ENCODE measurements around the gene FNDC1.

FNDC1 gene

DNA sequence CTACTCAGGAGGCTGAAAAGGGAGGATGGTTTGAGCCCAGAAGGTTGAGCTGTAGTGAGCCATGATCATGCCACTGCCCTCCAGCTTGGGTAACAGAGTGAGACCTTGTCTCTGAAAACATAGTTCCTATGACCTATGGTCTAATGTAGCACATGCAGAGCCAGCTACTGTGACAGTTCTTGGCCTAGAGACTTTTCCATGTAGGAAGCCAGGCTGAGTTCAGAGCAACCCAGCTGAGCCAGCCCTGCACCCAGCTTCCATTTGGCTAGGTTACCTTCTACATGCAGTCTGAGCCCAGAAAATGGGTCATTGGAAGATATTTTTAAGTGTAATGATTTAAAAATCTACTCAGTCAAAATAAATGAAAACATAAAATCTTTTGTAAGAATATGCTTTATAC lies 92.8 kb downstream of the FNDC1 start:
- no peak overlapping the region for H3K9ac ChIP-seq (ENCODE audit: low read length)
- no peak overlapping the region for H2AFZ ChIP-seq (ENCODE audit: low read depth, low read length)
- no peak for TF ChIP-seq EZH2phosphoT487 (IDR thresholded peaks at IDR 0.05; ENCODE audit: low read depth)
- TF ChIP-seq, protein P1, sequence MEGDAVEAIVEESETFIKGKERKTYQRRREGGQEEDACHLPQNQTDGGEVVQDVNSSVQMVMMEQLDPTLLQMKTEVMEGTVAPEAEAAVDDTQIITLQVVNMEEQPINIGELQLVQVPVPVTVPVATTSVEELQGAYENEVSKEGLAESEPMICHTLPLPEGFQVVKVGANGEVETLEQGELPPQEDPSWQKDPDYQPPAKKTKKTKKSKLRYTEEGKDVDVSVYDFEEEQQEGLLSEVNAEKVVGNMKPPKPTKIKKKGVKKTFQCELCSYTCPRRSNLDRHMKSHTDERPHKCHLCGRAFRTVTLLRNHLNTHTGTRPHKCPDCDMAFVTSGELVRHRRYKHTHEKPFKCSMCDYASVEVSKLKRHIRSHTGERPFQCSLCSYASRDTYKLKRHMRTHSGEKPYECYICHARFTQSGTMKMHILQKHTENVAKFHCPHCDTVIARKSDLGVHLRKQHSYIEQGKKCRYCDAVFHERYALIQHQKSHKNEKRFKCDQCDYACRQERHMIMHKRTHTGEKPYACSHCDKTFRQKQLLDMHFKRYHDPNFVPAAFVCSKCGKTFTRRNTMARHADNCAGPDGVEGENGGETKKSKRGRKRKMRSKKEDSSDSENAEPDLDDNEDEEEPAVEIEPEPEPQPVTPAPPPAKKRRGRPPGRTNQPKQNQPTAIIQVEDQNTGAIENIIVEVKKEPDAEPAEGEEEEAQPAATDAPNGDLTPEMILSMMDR (IDR thresholded peaks at IDR 0.05; ENCODE audit: low read depth, low read length), result no peak
- H3K9me3 ChIP-seq (ENCODE audit: insufficient read depth, low read length), result no peaks in the 10 kb centered on the region
- no peaks in the 10 kb centered on the region for H4K20me1 ChIP-seq (ENCODE audit: insufficient read depth, low read length)
- no peaks in the 10 kb centered on the region for H3K36me3 ChIP-seq (replicated peaks; ENCODE audit: low read depth, low read length)
- no peak overlapping the region for H3K27ac ChIP-seq (ENCODE audit: low read length)
- H3K27me3 ChIP-seq (ENCODE audit: low read depth, low read length), result no peaks in the 10 kb centered on the region
- no peak overlapping the region for H3K4me2 ChIP-seq (ENCODE audit: low read length)
- H3K4me3 ChIP-seq (ENCODE audit: low read length), result no peak overlapping the region
- no peaks in the 10 kb centered on the region for H3K4me1 ChIP-seq (ENCODE audit: low read length)
- no peaks in the 10 kb centered on the region for H3K79me2 ChIP-seq (ENCODE audit: low read length)

DNA sequence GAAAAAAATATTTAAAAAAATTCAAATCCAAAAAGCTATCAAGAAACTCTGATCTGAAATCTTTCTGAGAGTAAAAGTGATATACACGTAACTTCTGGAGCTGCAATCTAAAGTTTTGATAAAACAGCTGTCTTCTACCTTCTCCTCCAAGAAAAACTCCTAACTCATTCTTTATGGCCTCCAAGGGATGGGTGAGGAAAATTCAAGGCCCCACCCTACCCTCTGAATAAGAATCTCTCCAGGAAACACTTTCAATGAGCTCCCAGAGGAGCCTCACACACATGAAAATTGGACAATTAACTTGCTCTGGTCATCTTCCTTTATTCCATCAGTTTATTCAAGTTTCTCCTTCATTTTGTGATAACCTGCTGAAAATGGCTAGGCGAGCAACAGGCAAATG lies 93.4 kb downstream of the FNDC1 start:
- TF ChIP-seq, protein P1 (IDR thresholded peaks at IDR 0.05; ENCODE audit: low read depth, low read length), result no peak
- no peak for TF ChIP-seq EZH2phosphoT487 (IDR thresholded peaks at IDR 0.05; ENCODE audit: low read depth)
- H3K4me3 ChIP-seq (ENCODE audit: low read length), result no peak overlapping the region
- no peaks in the 10 kb centered on the region for H3K36me3 ChIP-seq (replicated peaks; ENCODE audit: low read depth, low read length)
- no peak overlapping the region for H3K27ac ChIP-seq (ENCODE audit: low read length)
- no peaks in the 10 kb centered on the region for H3K27me3 ChIP-seq (ENCODE audit: low read depth, low read length)
- H3K4me2 ChIP-seq (ENCODE audit: low read length), result no peak overlapping the region
- H4K20me1 ChIP-seq (ENCODE audit: insufficient read depth, low read length), result no peaks in the 10 kb centered on the region
- no peak overlapping the region for H2AFZ ChIP-seq (ENCODE audit: low read depth, low read length)
- H3K79me2 ChIP-seq (ENCODE audit: low read length), result no peaks in the 10 kb centered on the region
- no peaks in the 10 kb centered on the region for H3K9me3 ChIP-seq (ENCODE audit: insufficient read depth, low read length)
- H3K9ac ChIP-seq (ENCODE audit: low read length), result no peak overlapping the region
- H3K4me1 ChIP-seq (ENCODE audit: low read length), result no peaks in the 10 kb centered on the region

DNA sequence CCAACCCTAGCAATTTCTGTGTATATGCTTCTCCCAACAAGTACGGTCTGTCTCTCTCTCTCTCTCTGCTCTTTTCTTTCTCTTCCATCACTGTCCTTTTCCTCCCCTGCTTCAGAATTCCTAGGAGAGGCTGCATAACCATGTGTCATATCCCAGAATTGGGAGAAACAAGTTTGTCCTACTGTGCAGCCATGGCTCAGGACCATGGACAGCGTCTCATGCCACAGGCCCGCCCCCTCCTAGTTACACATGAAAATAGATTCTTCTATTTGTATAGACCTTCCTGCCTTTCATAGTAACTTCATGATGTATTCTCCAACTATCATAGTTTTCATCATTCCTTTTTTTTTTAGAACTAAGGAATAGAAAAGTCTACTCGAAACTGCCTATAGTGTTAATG lies 98.0 kb downstream of the FNDC1 start:
- H3K27ac ChIP-seq (ENCODE audit: low read length), result no peak overlapping the region
- no peak overlapping the region for H3K4me3 ChIP-seq (ENCODE audit: low read length)
- H3K9ac ChIP-seq (ENCODE audit: low read length), result no peak overlapping the region
- H2AFZ ChIP-seq (ENCODE audit: low read depth, low read length), result no peak overlapping the region
- H4K20me1 ChIP-seq (ENCODE audit: insufficient read depth, low read length), result no peaks in the 10 kb centered on the region
- no peaks in the 10 kb centered on the region for H3K27me3 ChIP-seq (ENCODE audit: low read depth, low read length)
- no peak for TF ChIP-seq EZH2phosphoT487 (IDR thresholded peaks at IDR 0.05; ENCODE audit: low read depth)
- TF ChIP-seq, protein P1 (IDR thresholded peaks at IDR 0.05; ENCODE audit: low read depth, low read length), result no peak
- no peaks in the 10 kb centered on the region for H3K4me1 ChIP-seq (ENCODE audit: low read length)
- no peaks in the 10 kb centered on the region for H3K79me2 ChIP-seq (ENCODE audit: low read length)
- H3K9me3 ChIP-seq (ENCODE audit: insufficient read depth, low read length), result no peaks in the 10 kb centered on the region
- H3K36me3 ChIP-seq (replicated peaks; ENCODE audit: low read depth, low read length), result no peaks in the 10 kb centered on the region
- H3K4me2 ChIP-seq (ENCODE audit: low read length), result no peak overlapping the region

DNA sequence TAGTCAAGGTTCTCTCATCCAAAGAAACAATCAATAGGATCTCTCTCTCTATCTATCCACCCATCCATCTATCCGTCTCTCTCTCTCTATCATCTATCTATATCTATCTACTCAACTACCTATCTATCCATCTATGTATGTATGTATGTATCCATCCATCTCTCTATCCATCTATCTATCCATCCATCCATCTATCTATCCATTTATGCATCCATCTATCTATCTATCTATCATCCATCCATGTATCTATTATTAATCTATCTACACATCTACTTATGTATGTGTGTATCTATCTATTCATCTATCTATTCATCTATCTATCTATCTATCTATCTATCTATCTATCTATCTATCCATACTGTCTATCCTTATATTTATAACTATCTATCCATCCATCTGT lies 99.3 kb downstream of the FNDC1 start:
- no peak overlapping the region for H3K9ac ChIP-seq (ENCODE audit: low read length)
- H3K27me3 ChIP-seq (ENCODE audit: low read depth, low read length), result no peaks in the 10 kb centered on the region
- H3K27ac ChIP-seq (ENCODE audit: low read length), result no peak overlapping the region
- no peaks in the 10 kb centered on the region for H3K9me3 ChIP-seq (ENCODE audit: insufficient read depth, low read length)
- H3K4me2 ChIP-seq (ENCODE audit: low read length), result no peak overlapping the region
- H2AFZ ChIP-seq (ENCODE audit: low read depth, low read length), result no peak overlapping the region
- H3K36me3 ChIP-seq (replicated peaks; ENCODE audit: low read depth, low read length), result no peaks in the 10 kb centered on the region
- no peak overlapping the region for H3K4me3 ChIP-seq (ENCODE audit: low read length)
- TF ChIP-seq, protein P1 (IDR thresholded peaks at IDR 0.05; ENCODE audit: low read depth, low read length), result no peak
- no peak for TF ChIP-seq EZH2phosphoT487 (IDR thresholded peaks at IDR 0.05; ENCODE audit: low read depth)
- H4K20me1 ChIP-seq (ENCODE audit: insufficient read depth, low read length), result no peaks in the 10 kb centered on the region
- H3K79me2 ChIP-seq (ENCODE audit: low read length), result no peaks in the 10 kb centered on the region
- no peaks in the 10 kb centered on the region for H3K4me1 ChIP-seq (ENCODE audit: low read length)

Measured in OCI-LY3 (cell line).